ENCODE measurements around the gene LPIN2. TPM values are rescaled to one million over a fixed set of nuclear protein-coding genes. Genes with fewer than 3 reads are reported as not detected.
A peak's percentile ranks its signal among the peaks of the same experiment; 100 is the strongest.
"Not testable (repeated sequence)": the region's sequence is repeated elsewhere in the genome, so short reads cannot be mapped to it uniquely, and the experiment has no call there.

Gene LPIN2
- total RNA-seq, 4 donors from 2014 or later, result 4.2 to 8.6 (median 6.7) TPM

DNA sequence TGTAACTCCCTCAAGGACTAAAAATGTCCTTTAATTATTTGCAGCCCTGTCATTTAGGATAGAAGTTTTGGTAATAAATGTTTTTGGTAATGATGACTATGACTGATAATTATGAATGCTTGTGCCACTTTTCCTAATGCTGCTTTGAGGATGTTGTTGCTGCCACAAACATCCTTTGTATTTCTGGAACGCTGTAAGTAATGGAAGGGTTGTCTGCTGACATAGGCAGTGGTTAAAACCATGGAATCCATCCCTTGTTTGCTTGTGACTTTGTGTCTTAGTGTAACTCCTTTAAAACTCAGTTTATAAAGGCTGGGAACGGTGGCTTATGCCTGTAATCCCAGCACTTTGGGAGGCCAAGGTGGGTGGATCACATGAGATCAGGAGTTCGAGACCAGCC, 19.8 kb upstream of the LPIN2 start:
- no peak for DNase-seq (ENCODE audit: low spot score in 2 of 2)
- TF ChIP-seq, protein P1, sequence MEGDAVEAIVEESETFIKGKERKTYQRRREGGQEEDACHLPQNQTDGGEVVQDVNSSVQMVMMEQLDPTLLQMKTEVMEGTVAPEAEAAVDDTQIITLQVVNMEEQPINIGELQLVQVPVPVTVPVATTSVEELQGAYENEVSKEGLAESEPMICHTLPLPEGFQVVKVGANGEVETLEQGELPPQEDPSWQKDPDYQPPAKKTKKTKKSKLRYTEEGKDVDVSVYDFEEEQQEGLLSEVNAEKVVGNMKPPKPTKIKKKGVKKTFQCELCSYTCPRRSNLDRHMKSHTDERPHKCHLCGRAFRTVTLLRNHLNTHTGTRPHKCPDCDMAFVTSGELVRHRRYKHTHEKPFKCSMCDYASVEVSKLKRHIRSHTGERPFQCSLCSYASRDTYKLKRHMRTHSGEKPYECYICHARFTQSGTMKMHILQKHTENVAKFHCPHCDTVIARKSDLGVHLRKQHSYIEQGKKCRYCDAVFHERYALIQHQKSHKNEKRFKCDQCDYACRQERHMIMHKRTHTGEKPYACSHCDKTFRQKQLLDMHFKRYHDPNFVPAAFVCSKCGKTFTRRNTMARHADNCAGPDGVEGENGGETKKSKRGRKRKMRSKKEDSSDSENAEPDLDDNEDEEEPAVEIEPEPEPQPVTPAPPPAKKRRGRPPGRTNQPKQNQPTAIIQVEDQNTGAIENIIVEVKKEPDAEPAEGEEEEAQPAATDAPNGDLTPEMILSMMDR (IDR thresholded peaks at IDR 0.05), result no peak
- TF ChIP-seq POLR2A (IDR thresholded peaks at IDR 0.05), result no peak
- intact Hi-C loops (cut with DNase I; ENCODE audit: low total_unique reads), result no loop called here
- WGBS, 2 donors, result 81 to 86% methylated on average over 3 of the region's 3 CpGs
- H3K4me3 ChIP-seq (ENCODE audit: low read depth, poor library complexity, severe bottlenecking), result no peak overlapping the region

DNA sequence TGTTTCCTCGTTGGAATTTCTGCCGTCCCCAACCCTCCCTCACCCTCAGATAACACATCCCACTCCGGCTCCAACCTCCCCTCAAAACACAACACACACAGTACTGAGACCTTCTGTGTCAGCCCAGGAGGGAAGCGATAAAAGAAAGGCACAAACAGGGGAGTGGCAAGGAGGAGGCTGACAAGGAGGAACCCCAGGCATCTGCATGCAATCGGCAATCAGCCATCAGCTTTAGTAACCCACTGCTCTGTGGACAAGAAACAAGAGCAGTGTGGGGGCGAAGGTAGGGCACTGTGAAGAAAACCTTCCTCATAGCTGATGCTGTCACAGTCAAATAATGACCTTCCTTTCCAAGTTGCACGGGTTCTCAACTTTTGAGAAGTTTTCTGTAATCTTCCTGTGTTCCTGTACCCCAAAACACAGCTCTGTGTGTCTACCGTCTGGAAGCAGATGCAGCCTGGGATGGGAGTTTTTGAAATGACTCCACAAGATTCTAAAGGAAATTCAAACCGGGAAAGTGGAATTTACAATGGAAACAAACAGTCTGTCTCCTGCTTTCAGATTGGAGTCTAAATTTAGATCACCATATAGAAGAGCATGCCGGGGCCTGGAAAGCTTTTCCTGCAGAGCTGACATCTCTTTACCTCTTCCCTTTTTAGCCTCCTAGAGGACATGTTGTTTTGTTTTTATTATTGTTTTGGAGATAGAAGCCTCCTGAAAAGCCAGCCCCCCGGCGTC, 16.4 kb upstream of the LPIN2 start:
- intact Hi-C loops (cut with DNase I; ENCODE audit: low total_unique reads), result no loop called here
- 38 to 44% methylated on average over 12 of the region's 12 CpGs for WGBS, 2 donors
- H3K4me3 ChIP-seq (ENCODE audit: low read depth, poor library complexity, severe bottlenecking), result no peak overlapping the region
- TF ChIP-seq POLR2A (IDR thresholded peaks at IDR 0.05), result no peak
- TF ChIP-seq, protein P1 (IDR thresholded peaks at IDR 0.05), result no peak
- peak in 1 of 2 donors; percentile 77 for DNase-seq (ENCODE audit: low spot score in 2 of 2)

DNA sequence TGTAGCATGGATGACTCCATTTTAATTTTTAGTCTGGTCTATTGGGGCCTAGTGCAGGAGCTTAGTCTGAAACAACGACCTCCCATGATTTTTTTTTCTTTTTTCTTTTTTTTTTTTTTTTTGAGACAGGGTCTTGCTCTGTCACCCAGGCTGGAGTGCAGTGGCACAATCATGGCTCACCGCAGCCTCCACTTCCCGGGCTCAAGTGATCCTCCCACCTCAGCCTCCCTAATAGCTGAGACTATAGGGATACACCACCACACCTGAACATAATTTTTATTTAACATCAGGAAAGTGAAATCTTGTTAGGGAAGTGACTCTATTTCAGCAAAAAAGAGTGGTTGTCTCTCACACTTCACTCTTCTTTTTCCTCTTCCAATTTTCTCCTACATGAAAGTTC, 15.2 kb upstream of the LPIN2 start:
- H3K4me3 ChIP-seq (ENCODE audit: low read depth, poor library complexity, severe bottlenecking); intact Hi-C loops (cut with DNase I; ENCODE audit: low total_unique reads): not testable (repeated sequence)
- peak in 1 of 2 donors; percentile 2 for DNase-seq (ENCODE audit: low spot score in 2 of 2)
- 90 to 98% methylated on average over 3 of the region's 3 CpGs for WGBS, 2 donors

DNA sequence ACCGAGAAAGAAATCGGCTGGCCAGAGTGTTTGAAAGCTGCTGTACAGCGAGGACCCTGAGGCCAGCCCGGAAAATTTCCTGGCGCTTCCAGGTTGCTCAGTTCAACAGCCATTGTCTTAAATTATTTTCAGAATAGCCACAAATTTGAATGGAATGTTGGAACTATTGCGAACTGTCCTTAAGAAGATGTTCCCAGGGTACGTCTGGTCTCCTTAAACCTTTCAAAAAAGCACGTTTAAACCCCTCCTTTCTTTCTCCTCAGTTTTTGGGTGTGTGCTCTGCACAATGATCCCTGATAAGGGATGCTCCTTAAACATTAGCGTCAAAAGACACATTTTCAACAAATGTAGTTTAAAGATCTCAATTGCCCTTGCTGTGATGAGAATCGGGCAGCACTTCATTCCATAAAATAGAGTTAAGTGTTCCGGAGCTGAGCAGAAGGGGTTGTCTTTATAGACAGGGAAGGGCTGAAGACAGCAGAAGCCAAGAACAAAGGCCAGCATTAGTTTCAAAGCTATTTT, 14.5 kb upstream of the LPIN2 start:
- no peak overlapping the region for H3K4me3 ChIP-seq (ENCODE audit: low read depth, poor library complexity, severe bottlenecking)
- 56 to 67% methylated on average over 11 of the region's 11 CpGs for WGBS, 2 donors
- TF ChIP-seq, protein P1 (IDR thresholded peaks at IDR 0.05), result no peak
- TF ChIP-seq POLR2A (IDR thresholded peaks at IDR 0.05), result no peak
- intact Hi-C loops (cut with DNase I; ENCODE audit: low total_unique reads), result no loop called here
- peak in 1 of 2 donors; percentile 46 for DNase-seq (ENCODE audit: low spot score in 2 of 2)

DNA sequence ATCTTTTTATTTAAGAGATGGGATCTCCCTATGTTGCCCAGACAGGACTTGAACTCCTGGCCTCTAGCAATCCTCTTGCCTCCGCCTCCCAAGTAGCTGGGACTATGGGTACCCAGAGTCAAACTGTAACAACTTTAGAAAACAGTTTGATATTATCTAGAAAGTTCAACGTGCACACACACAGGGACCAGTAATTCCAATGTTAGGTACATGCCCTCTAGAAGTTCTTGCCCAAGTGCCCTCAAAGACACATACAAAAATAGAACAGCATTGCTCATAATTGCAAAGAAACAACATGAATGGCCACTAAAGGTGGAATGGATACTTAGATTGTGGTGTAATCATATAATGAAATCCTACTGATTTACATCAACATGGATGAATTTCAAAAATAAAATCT, 12.6 kb upstream of the LPIN2 start:
- WGBS, 2 donors, result 79 to 83% methylated on average over 2 of the region's 2 CpGs
- intact Hi-C loops (cut with DNase I; ENCODE audit: low total_unique reads), result no loop called here
- no peak for DNase-seq (ENCODE audit: low spot score in 2 of 2)
- TF ChIP-seq POLR2A (IDR thresholded peaks at IDR 0.05), result no peak
- TF ChIP-seq, protein P1 (IDR thresholded peaks at IDR 0.05), result no peak
- no peak overlapping the region for H3K4me3 ChIP-seq (ENCODE audit: low read depth, poor library complexity, severe bottlenecking)

DNA sequence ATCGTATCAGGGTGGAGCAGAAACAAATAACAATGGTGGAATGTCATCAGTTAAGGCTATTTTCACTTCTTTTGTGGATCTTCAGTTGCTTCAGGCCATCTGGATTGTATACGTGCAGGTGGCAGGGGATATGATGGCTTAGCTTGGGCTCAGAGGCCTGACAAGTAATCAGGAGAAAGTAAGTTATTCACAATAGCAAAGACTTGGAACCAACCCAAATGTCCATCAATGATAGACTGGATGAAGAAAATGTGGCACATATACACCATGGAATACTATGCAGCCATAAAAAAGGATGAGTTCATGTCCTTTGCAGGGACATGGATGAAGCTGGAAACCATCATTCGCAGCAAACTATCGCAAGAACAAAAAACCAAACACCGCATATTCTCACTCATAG, 10.7 kb upstream of the LPIN2 start:
- H3K4me3 ChIP-seq (ENCODE audit: low read depth, poor library complexity, severe bottlenecking); DNase-seq (ENCODE audit: low spot score in 2 of 2); intact Hi-C loops (cut with DNase I; ENCODE audit: low total_unique reads): not testable (repeated sequence)
- WGBS, 2 donors, result 71 to 97% methylated on average over 5 of the region's 5 CpGs

Data from lower leg skin (tissue), 4 donors.